Measurements from ENCODE around the gene MIA2.

DNA sequence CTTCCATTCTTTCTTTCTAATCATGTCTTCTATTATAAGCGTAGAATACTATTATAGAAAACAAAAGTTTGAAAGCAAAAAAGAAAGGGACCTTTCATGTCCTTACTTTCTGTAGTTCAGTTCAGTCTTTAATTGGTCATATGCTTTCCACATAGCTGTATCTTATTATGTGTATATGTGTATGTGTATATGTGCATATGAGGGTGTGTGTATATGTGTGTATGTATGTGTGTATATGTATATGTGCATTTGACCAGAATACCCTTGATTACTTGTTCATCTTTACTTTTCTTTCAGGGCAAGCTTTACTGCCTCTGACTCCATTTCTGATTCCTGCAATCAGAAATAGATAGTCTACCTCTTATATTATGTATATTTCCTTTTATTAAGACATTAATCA, 109.9 kb downstream of the MIA2 start:
- no peak for TF ChIP-seq POLR2A (IDR thresholded peaks at IDR 0.05)
- TF ChIP-seq, protein P1, sequence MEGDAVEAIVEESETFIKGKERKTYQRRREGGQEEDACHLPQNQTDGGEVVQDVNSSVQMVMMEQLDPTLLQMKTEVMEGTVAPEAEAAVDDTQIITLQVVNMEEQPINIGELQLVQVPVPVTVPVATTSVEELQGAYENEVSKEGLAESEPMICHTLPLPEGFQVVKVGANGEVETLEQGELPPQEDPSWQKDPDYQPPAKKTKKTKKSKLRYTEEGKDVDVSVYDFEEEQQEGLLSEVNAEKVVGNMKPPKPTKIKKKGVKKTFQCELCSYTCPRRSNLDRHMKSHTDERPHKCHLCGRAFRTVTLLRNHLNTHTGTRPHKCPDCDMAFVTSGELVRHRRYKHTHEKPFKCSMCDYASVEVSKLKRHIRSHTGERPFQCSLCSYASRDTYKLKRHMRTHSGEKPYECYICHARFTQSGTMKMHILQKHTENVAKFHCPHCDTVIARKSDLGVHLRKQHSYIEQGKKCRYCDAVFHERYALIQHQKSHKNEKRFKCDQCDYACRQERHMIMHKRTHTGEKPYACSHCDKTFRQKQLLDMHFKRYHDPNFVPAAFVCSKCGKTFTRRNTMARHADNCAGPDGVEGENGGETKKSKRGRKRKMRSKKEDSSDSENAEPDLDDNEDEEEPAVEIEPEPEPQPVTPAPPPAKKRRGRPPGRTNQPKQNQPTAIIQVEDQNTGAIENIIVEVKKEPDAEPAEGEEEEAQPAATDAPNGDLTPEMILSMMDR (IDR thresholded peaks at IDR 0.05), result no peak
- no peak for TF ChIP-seq POLR2AphosphoS5 (IDR thresholded peaks at IDR 0.05; ENCODE audit: insufficient read depth in 1 of 2, low read depth in 1 of 2)

All from vagina (tissue), 2 donors.